SW480 (cell line): ENCODE results near the gene POMGNT2.

Source experiments
- DNase-seq: peaks from one replicate; pipeline ENCODE4 v3.0.0-alpha.2; 2016; ENCODE audit warnings: low spot score

Gene POMGNT2

GRCh38 chr3:43043793-43044192 is 62.1 kb downstream of the POMGNT2 start:
- DNase-seq, result no peak

- no peak for DNase-seq
Observed at GRCh38 chr3:43043071-43043766, 62.7 kb downstream of the POMGNT2 start.

- no peak for DNase-seq
Observed at GRCh38 chr3:43041517-43041916, 64.4 kb downstream of the POMGNT2 start.

GRCh38 chr3:43038010-43038409 is 67.9 kb downstream of the POMGNT2 start:
- no peak for DNase-seq

- no peak for DNase-seq
Observed at GRCh38 chr3:43036621-43037423, 69.1 kb downstream of the POMGNT2 start.

- no peak for DNase-seq
Observed at GRCh38 chr3:43035801-43036365, 70.0 kb downstream of the POMGNT2 start.

- no peak for DNase-seq
Observed at GRCh38 chr3:43034911-43035310, 71.0 kb downstream of the POMGNT2 start.

- DNase-seq, result no peak
Observed at GRCh38 chr3:43034200-43034599, 71.7 kb downstream of the POMGNT2 start.

- DNase-seq, result no peak
Observed at GRCh38 chr3:43032646-43033628, 72.9 kb downstream of the POMGNT2 start.

- DNase-seq, result no peak
Observed at GRCh38 chr3:43031889-43032545, 73.9 kb downstream of the POMGNT2 start.

GRCh38 chr3:43031485-43031884 is 74.4 kb downstream of the POMGNT2 start:
- no peak for DNase-seq

GRCh38 chr3:43030162-43030935 is 75.5 kb downstream of the POMGNT2 start:
- DNase-seq, result no peak
